Measurements from ENCODE around the gene GALNTL6. TPM values are rescaled to one million over a fixed set of nuclear protein-coding genes. Genes with fewer than 3 reads are reported as not detected.

The GALNTL6 gene
- polyA plus RNA-seq, 6 donors from 2014 or later = 0.09 to 1.5 (median 0.52) TPM

- H3K27ac Mint-ChIP-seq = no peak overlapping the region
Observed at GRCh38 chr4:172554588-172554987, 741.4 kb downstream of the GALNTL6 start.

GRCh38 chr4:172555725-172556124, 742.5 kb downstream of the GALNTL6 start:
- Mint-ChIP-seq H3K4me3 (no peak overlapping the region), H3K4me1 (no peaks in the 10 kb centered on the region), H3K27me3 (no peaks in the 10 kb centered on the region), H3K36me3 (no peaks in the 10 kb centered on the region), H3K27ac (no peak overlapping the region), H3K9me3 (peaks cover 0 to 4% (median 0%) of the 10 kb centered on the region in 7 donors)
- ATAC-seq (ENCODE audit: low read depth in 2 of 2) = no peak
- no peak for DNase-seq

More at GRCh38 chr4:172554588-172554987, 741.4 kb downstream of the GALNTL6 start:
- Mint-ChIP-seq H3K4me3 (no peak overlapping the region), H3K9me3 (peaks cover 0 to 4% (median 0%) of the 10 kb centered on the region in 7 donors), H3K4me1 (no peaks in the 10 kb centered on the region), H3K27me3 (no peaks in the 10 kb centered on the region), H3K36me3 (no peaks in the 10 kb centered on the region)
- ATAC-seq (ENCODE audit: low read depth in 2 of 2) (no peak), DNase-seq (no peak)

- no peak overlapping the region for H3K4me3 Mint-ChIP-seq
- H3K4me1 Mint-ChIP-seq = peaks cover 0 to 3% (median 0%) of the 10 kb centered on the region in 3 donors
- H3K36me3 Mint-ChIP-seq = no peaks in the 10 kb centered on the region
- peaks cover 0 to 7% (median 0%) of the 10 kb centered on the region in 3 donors for H3K27me3 Mint-ChIP-seq
- no peak overlapping the region for H3K27ac Mint-ChIP-seq
- peaks cover 0 to 5% (median under 1%) of the 10 kb centered on the region in 7 donors for H3K9me3 Mint-ChIP-seq
- no peak for ATAC-seq (ENCODE audit: low read depth in 2 of 2)
- DNase-seq = no peak
Observed at GRCh38 chr4:172573899-172574298, 760.7 kb downstream of the GALNTL6 start.

GRCh38 chr4:172578712-172579111, 765.5 kb downstream of the GALNTL6 start:
- no peak overlapping the region for H3K27ac Mint-ChIP-seq
- H3K4me3 Mint-ChIP-seq = no peak overlapping the region
- H3K36me3 Mint-ChIP-seq = no peaks in the 10 kb centered on the region
- peaks cover 0 to 3% (median 0%) of the 10 kb centered on the region in 3 donors for H3K4me1 Mint-ChIP-seq
- peaks cover 0 to 6% (median 5%) of the 10 kb centered on the region in 7 donors for H3K9me3 Mint-ChIP-seq
- ATAC-seq (ENCODE audit: low read depth in 2 of 2) (no peak), DNase-seq (no peak)
- H3K27me3 Mint-ChIP-seq = peaks cover 0 to 4% (median 0%) of the 10 kb centered on the region in 3 donors

- ATAC-seq (ENCODE audit: low read depth in 2 of 2) (no peak), DNase-seq (no peak)
- Mint-ChIP-seq H3K4me3 (no peak overlapping the region), H3K4me1 (no peaks in the 10 kb centered on the region), H3K27ac (no peak overlapping the region), H3K27me3 (no peaks in the 10 kb centered on the region), H3K36me3 (no peaks in the 10 kb centered on the region), H3K9me3 (peaks cover 3 to 12% (median 9%) of the 10 kb centered on the region in 7 donors)
Observed at GRCh38 chr4:172584816-172585215, 771.6 kb downstream of the GALNTL6 start.

GRCh38 chr4:172596206-172596605, 783.0 kb downstream of the GALNTL6 start:
- no peaks in the 10 kb centered on the region for H3K27me3 Mint-ChIP-seq
- no peaks in the 10 kb centered on the region for H3K4me1 Mint-ChIP-seq
- peaks cover 0 to 6% (median 1%) of the 10 kb centered on the region in 7 donors for H3K9me3 Mint-ChIP-seq
- no peaks in the 10 kb centered on the region for H3K36me3 Mint-ChIP-seq
- H3K4me3 Mint-ChIP-seq = no peak overlapping the region
- no peak for DNase-seq
- no peak overlapping the region for H3K27ac Mint-ChIP-seq
- no peak for ATAC-seq (ENCODE audit: low read depth in 2 of 2)

- DNase-seq (no peak), ATAC-seq (ENCODE audit: low read depth in 2 of 2) (no peak)
- Mint-ChIP-seq H3K9me3 (peaks cover 0 to 6% (median 0%) of the 10 kb centered on the region in 7 donors), H3K4me3 (no peak overlapping the region), H3K36me3 (no peaks in the 10 kb centered on the region), H3K27me3 (no peaks in the 10 kb centered on the region), H3K27ac (no peak overlapping the region), H3K4me1 (no peaks in the 10 kb centered on the region)
Observed at GRCh38 chr4:172599554-172599953, 786.4 kb downstream of the GALNTL6 start.

GRCh38 chr4:172601195-172601594, 788.0 kb downstream of the GALNTL6 start:
- no peak for DNase-seq
- no peaks in the 10 kb centered on the region for H3K27me3 Mint-ChIP-seq
- ATAC-seq (ENCODE audit: low read depth in 2 of 2) = no peak
- H3K36me3 Mint-ChIP-seq = no peaks in the 10 kb centered on the region
- no peak overlapping the region for H3K27ac Mint-ChIP-seq
- H3K4me1 Mint-ChIP-seq = no peaks in the 10 kb centered on the region
- H3K9me3 Mint-ChIP-seq = peaks cover 0 to 3% (median 0%) of the 10 kb centered on the region in 7 donors
- no peak overlapping the region for H3K4me3 Mint-ChIP-seq

GRCh38 chr4:172619218-172619617, 806.0 kb downstream of the GALNTL6 start:
- Mint-ChIP-seq H3K36me3 (no peaks in the 10 kb centered on the region), H3K27ac (no peak overlapping the region), H3K4me3 (no peak overlapping the region), H3K9me3 (peaks cover 0 to 1% (median 0%) of the 10 kb centered on the region in 7 donors), H3K27me3 (no peaks in the 10 kb centered on the region), H3K4me1 (no peaks in the 10 kb centered on the region)
- ATAC-seq (ENCODE audit: low read depth in 2 of 2) (no peak), DNase-seq (no peak)

GRCh38 chr4:172619798-172620197, 806.6 kb downstream of the GALNTL6 start:
- ATAC-seq (ENCODE audit: low read depth in 2 of 2) (no peak), DNase-seq (no peak)
- H3K9me3 Mint-ChIP-seq = peaks cover 0 to 1% (median 0%) of the 10 kb centered on the region in 7 donors
- H3K4me1 Mint-ChIP-seq = no peaks in the 10 kb centered on the region
- no peaks in the 10 kb centered on the region for H3K27me3 Mint-ChIP-seq
- H3K4me3 Mint-ChIP-seq = no peak overlapping the region
- no peaks in the 10 kb centered on the region for H3K36me3 Mint-ChIP-seq
- H3K27ac Mint-ChIP-seq = no peak overlapping the region

- DNase-seq (no peak), ATAC-seq (ENCODE audit: low read depth in 2 of 2) (no peak)
- no peaks in the 10 kb centered on the region for H3K36me3 Mint-ChIP-seq
- no peaks in the 10 kb centered on the region for H3K27me3 Mint-ChIP-seq
- H3K27ac Mint-ChIP-seq = no peak overlapping the region
- H3K9me3 Mint-ChIP-seq = peaks cover 0 to 14% (median 0%) of the 10 kb centered on the region in 7 donors
- no peaks in the 10 kb centered on the region for H3K4me1 Mint-ChIP-seq
- H3K4me3 Mint-ChIP-seq = no peak overlapping the region
Observed at GRCh38 chr4:172628263-172628662, 815.1 kb downstream of the GALNTL6 start.

- H3K36me3 Mint-ChIP-seq = no peaks in the 10 kb centered on the region
- no peak overlapping the region for H3K27ac Mint-ChIP-seq
- H3K4me1 Mint-ChIP-seq = no peaks in the 10 kb centered on the region
Observed at GRCh38 chr4:172630280-172630679, 817.1 kb downstream of the GALNTL6 start.

GRCh38 chr4:172631832-172632231, 818.6 kb downstream of the GALNTL6 start:
- H3K36me3 Mint-ChIP-seq = no peaks in the 10 kb centered on the region

More at GRCh38 chr4:172630280-172630679, 817.1 kb downstream of the GALNTL6 start:
- Mint-ChIP-seq H3K27me3 (no peaks in the 10 kb centered on the region), H3K9me3 (peaks cover 0 to 15% (median 0%) of the 10 kb centered on the region in 7 donors), H3K4me3 (no peak overlapping the region)
- ATAC-seq (ENCODE audit: low read depth in 2 of 2) (no peak), DNase-seq (no peak)

GRCh38 chr4:172648471-172648870, 835.3 kb downstream of the GALNTL6 start:
- H3K36me3 Mint-ChIP-seq = no peaks in the 10 kb centered on the region
- H3K9me3 Mint-ChIP-seq = no peaks in the 10 kb centered on the region
- H3K27me3 Mint-ChIP-seq = no peaks in the 10 kb centered on the region
- DNase-seq (no peak), ATAC-seq (ENCODE audit: low read depth in 2 of 2) (no peak)
- H3K4me3 Mint-ChIP-seq = no peak overlapping the region
- no peaks in the 10 kb centered on the region for H3K4me1 Mint-ChIP-seq
- H3K27ac Mint-ChIP-seq = no peak overlapping the region

More at GRCh38 chr4:172631832-172632231, 818.6 kb downstream of the GALNTL6 start:
- no peaks in the 10 kb centered on the region for H3K27me3 Mint-ChIP-seq
- H3K27ac Mint-ChIP-seq = no peak overlapping the region
- H3K9me3 Mint-ChIP-seq = peaks cover 0 to 11% (median 0%) of the 10 kb centered on the region in 7 donors
- ATAC-seq (ENCODE audit: low read depth in 2 of 2) = no peak
- H3K4me3 Mint-ChIP-seq = peak overlapping the region in 1 of 8 donors; percentile 5
- H3K4me1 Mint-ChIP-seq = no peaks in the 10 kb centered on the region
- DNase-seq = no peak

- Mint-ChIP-seq H3K4me3 (no peak overlapping the region), H3K27ac (no peak overlapping the region), H3K4me1 (no peaks in the 10 kb centered on the region), H3K36me3 (no peaks in the 10 kb centered on the region), H3K9me3 (no peaks in the 10 kb centered on the region), H3K27me3 (no peaks in the 10 kb centered on the region)
- ATAC-seq (ENCODE audit: low read depth in 2 of 2) = no peak
- DNase-seq = no peak
Observed at GRCh38 chr4:172649143-172649542, 835.9 kb downstream of the GALNTL6 start.

Measured in naive B cell (primary cell).